Measurements from ENCODE around the gene ENO2.

The ENO2 gene

DNA sequence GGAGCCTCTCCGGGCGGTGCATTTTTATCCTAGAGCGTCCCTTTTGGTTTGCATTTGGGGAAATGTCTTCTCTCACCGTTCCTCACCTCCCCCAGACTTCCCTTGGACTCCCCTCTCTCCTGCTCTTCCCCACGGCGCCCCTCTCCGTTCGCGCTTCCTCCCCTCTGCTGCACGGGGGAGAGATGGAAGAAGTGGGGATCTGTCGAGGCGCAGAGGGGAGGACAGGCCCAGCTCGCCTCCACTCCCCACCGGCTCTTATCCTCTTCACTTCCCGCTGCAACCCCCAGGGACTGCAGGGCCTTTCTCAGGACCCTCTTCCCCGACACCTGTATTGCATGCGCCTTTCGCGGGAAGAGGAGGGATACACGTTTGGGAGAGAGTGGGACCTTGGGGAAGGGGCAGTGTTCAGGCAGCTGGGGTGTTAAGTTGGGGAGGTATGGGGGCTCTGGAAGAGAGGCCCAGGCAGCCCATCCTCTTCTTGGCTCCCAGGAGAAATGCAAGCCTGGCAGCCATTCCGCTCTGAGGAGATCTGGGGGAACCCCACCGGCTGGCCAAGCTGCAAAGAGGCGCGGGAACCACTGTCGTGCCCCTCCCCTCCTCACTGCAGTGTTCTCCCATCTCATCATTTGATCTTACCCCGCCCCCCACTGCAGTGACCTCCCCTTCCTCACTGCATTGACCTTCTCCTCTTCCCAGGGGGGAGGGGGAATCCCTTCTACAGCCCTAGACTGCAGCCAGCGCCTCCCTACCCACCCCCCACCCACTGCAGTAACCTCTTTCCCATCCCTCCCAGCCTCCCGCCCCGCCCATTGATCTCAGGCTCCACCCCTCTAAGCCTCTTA, 788 bp downstream of the ENO2 start:
- no peak for DNase-seq

DNA sequence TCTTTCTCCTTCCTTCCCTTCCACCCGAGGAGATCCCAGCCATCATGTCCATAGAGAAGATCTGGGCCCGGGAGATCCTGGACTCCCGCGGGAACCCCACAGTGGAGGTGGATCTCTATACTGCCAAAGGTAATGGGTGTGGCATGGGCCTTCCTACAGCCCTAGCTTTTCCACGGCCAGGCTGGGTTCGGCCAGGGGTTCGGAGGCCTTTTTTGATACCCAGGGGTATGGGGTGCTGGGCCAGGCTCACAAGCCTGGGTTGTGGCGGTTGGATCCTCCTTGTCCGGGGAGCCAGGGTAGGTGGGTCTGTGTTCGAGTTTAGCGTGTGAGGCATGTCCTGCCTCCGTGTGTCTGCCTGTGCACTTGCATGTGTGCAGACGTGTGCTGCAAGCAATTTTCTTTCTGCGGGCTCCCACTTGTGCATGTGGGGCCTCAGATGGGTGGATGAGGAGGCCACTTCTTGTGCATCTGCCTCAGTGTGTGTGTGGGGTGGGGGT, 1.5 kb downstream of the ENO2 start:
- no peak for DNase-seq

GRCh38 chr12:6916426-6917200, 2.2 kb downstream of the ENO2 start:
- no peak for DNase-seq

- DNase-seq = no peak
These were observed 3.3 kb downstream of the ENO2 start for GRCh38 chr12:6917491-6918231.

- DNase-seq = no peak
These were observed 5.2 kb downstream of the ENO2 start for GRCh38 chr12:6919588-6919987.

GRCh38 chr12:6921539-6921938, 7.2 kb downstream of the ENO2 start:
- no peak for DNase-seq

DNA sequence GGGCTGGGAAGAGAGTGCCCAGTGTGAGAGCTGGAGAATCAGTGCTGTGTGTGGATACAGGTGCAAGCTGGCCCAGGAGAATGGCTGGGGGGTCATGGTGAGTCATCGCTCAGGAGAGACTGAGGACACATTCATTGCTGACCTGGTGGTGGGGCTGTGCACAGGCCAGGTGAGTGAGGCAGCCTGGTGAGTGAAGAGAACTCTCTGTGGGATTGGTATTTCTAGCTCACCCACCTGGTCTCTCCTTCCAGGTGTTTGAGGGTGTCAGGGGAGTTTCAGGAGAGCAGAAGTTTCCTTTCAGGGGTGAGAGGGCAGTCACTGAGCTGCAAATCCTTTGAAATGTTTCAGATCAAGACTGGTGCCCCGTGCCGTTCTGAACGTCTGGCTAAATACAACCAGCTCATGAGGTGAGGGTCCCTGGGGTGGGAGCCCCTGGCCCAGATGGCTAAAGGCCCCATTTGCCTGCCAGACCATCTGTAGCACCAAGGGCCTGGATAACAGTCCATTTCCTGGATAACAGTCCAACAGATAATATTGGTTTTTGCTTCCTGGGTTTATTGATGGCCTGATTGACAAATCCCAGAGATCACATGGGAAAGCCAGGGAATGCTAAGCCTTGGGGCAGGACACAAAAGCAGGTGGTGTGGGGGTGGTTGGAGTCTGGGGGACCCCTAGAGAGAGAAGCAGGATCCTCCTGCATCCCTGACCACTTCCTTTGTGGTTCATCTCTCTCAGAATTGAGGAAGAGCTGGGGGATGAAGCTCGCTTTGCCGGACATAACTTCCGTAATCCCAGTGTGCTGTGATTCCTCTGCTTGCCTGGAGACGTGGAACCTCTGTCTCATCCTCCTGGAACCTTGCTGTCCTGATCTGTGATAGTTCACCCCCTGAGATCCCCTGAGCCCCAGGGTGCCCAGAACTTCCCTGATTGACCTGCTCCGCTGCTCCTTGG, 7.9 kb downstream of the ENO2 start:
- DNase-seq = no peak

- DNase-seq = no peak
These were observed 8.8 kb downstream of the ENO2 start for GRCh38 chr12:6923003-6923732.

GRCh38 chr12:6923851-6924250, 9.5 kb downstream of the ENO2 start:
- no peak for DNase-seq

GRCh38 chr12:6925239-6925539, 10.8 kb downstream of the ENO2 start:
- DNase-seq = no peak

GRCh38 chr12:6925540-6926279, 11.3 kb downstream of the ENO2 start:
- no peak for DNase-seq

DNA sequence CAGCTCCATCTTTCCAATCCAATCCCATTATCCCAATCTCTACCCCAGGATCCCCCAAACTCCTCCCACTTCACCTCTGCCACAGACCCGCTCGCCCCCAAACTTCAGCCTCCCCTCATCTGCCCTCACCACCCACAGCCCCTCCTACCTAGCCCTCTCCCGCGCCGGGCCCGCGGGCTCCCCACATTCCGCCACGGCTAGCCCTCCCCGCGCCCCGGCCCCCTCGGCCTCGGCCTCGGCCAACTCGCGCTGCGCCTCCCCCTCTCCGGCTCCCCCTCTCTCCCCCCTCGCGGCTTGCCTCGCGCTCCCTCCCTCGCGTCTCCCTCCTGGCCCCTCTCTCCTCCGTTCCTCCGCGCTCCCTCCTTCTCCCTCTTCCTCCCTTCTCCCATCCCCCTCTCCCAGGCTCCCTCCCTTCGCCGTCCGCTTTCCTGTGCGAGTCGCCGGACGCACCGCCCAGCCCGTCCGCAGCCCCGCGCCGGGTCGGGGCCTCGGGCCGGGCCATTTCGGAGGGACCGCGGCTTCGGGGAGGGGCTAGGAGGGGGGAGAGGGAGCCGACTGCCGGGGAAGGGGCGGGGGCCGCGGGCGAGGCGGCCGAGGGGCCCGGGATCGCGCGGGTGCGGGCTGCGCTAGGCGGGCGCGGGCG, 13.1 kb downstream of the ENO2 start, which contains the start of gene ATN1:
Gene ATN1, plus strand, starts transcription at position 581 of the 643 bp plus-strand sequence. CDS start 6,043 bp downstream, outside the sequence.
- no peak for DNase-seq

DNA sequence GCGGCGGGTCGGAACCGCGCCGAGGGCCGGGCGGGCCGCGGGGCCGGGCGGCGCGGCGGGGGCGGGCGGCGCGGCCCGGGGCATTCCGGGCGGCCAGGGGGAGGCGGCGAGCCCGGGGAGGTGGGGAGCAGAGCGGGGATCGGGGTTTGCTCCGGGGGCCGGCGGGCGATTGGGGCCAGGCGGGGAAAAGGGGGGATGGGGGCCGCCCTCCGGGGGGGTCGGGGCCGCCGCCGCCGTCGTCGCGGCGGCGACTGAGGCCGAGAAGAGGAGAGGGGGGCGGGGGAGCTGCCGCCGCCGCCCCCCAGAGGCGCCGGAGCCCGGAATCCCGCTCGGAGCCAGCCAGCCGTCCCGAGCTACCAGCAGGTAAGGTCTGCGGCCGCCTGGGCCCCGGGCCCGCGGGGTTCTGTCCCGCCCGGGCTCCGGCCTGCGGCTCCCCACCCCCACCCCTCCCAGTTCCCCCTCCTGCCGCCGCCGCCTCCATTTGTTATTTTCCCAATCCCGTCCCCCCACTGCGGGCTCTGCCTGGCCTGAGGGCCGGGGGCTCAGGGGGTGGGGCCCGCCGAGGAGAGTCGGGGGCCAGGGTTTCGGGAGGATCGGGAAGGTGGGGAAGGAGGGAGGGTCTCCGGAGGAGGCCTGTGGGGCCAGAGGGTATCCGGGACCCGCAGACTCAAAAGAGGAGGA, 13.8 kb downstream of the ENO2 start:
- DNase-seq = no peak

DNA sequence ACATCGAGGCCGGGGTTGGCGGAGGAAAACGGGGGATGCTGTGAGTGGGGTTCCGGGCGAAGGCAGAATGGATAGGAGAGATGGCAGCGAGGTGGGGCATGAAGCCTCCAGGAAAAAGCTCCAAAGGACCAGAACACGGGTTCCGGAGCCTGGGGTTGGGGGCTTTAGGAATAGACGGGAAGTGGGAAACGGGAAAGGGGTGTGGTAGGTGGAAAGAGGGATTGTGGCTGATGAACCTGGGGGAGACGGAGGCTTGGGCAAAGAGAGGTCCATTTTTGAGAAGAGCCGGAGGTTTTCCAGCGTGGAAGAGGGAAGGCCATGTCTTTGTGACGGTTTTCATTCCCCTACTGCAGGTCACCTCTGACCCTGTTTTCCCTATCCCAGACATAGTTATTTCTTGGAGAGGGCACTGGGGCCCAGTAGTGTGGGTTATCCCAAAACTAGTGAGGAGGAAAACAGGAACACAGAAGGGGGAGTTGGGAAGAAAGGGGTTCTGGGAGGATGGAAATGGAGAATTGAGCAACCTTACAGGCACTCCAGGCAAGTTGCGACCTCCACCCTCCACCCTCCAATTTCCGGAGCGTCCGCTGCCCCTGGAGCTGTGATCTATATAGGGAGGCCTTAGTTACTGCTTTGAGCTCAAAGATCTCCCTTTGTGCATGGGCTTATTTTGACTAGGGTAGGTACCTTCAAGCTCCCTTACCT, 14.5 kb downstream of the ENO2 start:
- DNase-seq = no peak

GRCh38 chr12:6929466-6930452, 15.4 kb downstream of the ENO2 start:
- DNase-seq = no peak

GRCh38 chr12:6932766-6933165, 18.4 kb downstream of the ENO2 start:
- no peak for DNase-seq

DNA sequence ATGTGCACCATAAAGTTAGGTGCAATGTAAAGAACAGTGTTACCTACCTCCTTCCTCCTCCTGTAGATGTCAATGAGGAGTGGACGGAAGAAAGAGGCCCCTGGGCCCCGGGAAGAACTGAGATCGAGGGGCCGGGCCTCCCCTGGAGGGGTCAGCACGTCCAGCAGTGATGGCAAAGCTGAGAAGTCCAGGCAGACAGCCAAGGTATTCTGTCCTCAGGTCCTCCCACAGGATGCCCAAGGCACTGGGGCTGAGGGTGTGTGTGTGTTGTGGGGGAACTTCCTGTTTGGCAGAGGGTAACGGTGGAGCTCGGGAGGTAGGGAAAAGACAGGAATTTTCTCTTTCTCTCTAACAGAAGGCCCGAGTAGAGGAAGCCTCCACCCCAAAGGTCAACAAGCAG, 19.7 kb downstream of the ENO2 start:
- DNase-seq = no peak

Measured in stimulated activated CD4-positive, alpha-beta T cell treated with anti-CD3 and anti-CD28 coated beads, Interleukin-1b, Interleukin-23, amount 100 ng/mL, for 48 hours (primary cell).